ENCODE data around the gene CBFB. TPM values are rescaled to one million over a fixed set of nuclear protein-coding genes. Genes with fewer than 3 reads are reported as not detected.

The CBFB gene
- total and polyA plus RNA-seq, 2 of the 13 experiments (the other 11 are each of a cell fraction or from before 2014, with no cell fraction given) = 22.1 to 70.8 TPM

GRCh38 chr16:67109407-67110135 is 80.6 kb downstream of the CBFB start, which contains the start of gene PHAF1 (continued):
- TF ChIP-seq POGK (CRISPR knock-in tag; conservative IDR thresholded peaks at IDR 0.05) (peak; percentile 95), ATF7 (IDR thresholded peaks at IDR 0.05) (no peak), ATF7 (CRISPR knock-in tag; IDR thresholded peaks at IDR 0.05) (no peak), DNMT3B (CRISPR knock-in tag; conservative IDR thresholded peaks at IDR 0.05) (peak; percentile 68; the same call in 1 of the 2 replicates), HNF1A (IDR thresholded peaks at IDR 0.05; ENCODE audit: low read depth) (no peak), HNF1A (CRISPR knock-in tag; IDR thresholded peaks at IDR 0.05; ENCODE audit: borderline replicate concordance) (peak; percentile 56; the same call in 1 of the 2 replicates), ZNF264 (CRISPR knock-in tag; IDR thresholded peaks at IDR 0.05) (peak; percentile 78), ZNF639 (CRISPR knock-in tag; conservative IDR thresholded peaks at IDR 0.05) (peak; percentile 32), HBP1 (CRISPR knock-in tag; IDR thresholded peaks at IDR 0.05; ENCODE audit: low read depth) (peak; percentile 60; the same call in 1 of the 2 replicates), FOXM1 (CRISPR knock-in tag; IDR thresholded peaks at IDR 0.05) (0 out of 2 replicates have a peak, but pooled peaks have one; percentile 11), JDP2 (CRISPR knock-in tag; IDR thresholded peaks at IDR 0.05; ENCODE audit: borderline replicate concordance) (no peak; the same call in 1 of the 2 replicates), HMGA1 (CRISPR knock-in tag; conservative IDR thresholded peaks at IDR 0.05) (no peak; the same call in 1 of the 2 replicates), RARA (CRISPR knock-in tag; IDR thresholded peaks at IDR 0.05) (peak; percentile 80), SNAPC5 (CRISPR knock-in tag; IDR thresholded peaks at IDR 0.05; ENCODE audit: borderline replicate concordance) (no peak), ZNF44 (CRISPR knock-in tag; IDR thresholded peaks at IDR 0.05) (no peak; the same call in none of the 2 replicates), RXRA (CRISPR knock-in tag; IDR thresholded peaks at IDR 0.05) (peak; percentile 98), NFRKB (IDR thresholded peaks at IDR 0.05) (no peak), ZNF564 (CRISPR knock-in tag; IDR thresholded peaks at IDR 0.05) (peak; percentile 92), ZNF530 (CRISPR knock-in tag; IDR thresholded peaks at IDR 0.05; ENCODE audit: low read depth) (0 out of 2 replicates have a peak, but pooled peaks have one; percentile 86), POLR2A (IDR thresholded peaks at IDR 0.05; ENCODE audit: insufficient read depth in 1 of 2, low read depth in 2 of 2, low read length in 2 of 2) (peak; percentile 98 to 99), ZNF296 (CRISPR knock-in tag; conservative IDR thresholded peaks at IDR 0.05) (no peak; the same call in 1 of the 2 replicates), SP1 (IDR thresholded peaks at IDR 0.05) (no peak), SP1 (CRISPR knock-in tag; IDR thresholded peaks at IDR 0.05) (peak; percentile 71), XRCC5 (optimal IDR thresholded peaks at IDR 0.05; ENCODE audit: low read length) (peak; percentile 26)
